K562 (cell line): ENCODE data around the gene ARMC8. TPM values are rescaled to one million over a fixed set of nuclear protein-coding genes. Genes with fewer than 3 reads are reported as not detected.
A peak's percentile ranks its signal among the peaks of the same experiment; 100 is the strongest.

Experiments used
- ATAC-seq: fragments of 200-7000 bp; cut with Tn5 transposase; 3 replicates; pipeline ENCODE4 v1.9.1; 2020; ENCODE audit warnings: moderate library complexity
- BruUV-seq: library from RNA; stranded (reverse); fragments of 400-500 nt; replicated peaks from 2 replicates; lab custom pipeline; 2021; lab: Mats Ljungman, UMichigan
- CTCF ChIA-PET: fragments of 300-600 bp; formaldehyde crosslinking; extraction: SDS; loops from one replicate; lab custom pipeline; 2021; ENCODE audit warnings: low intra/inter-chr PET ratio; lab: Yijun Ruan, JAX
- POLR2A ChIA-PET: fragments of 300-600, 350-650 bp; sonication (Branson Sonifier 250); formaldehyde crosslinking; extraction: SDS; loops from one replicate; lab custom pipeline; 2021; ENCODE audit warnings: antibody characterized with exemption, inconsistent platforms; lab: Yijun Ruan, JAX
- DNase-seq, 4 experiments: peaks; one replicate each; pipeline versions ENCODE4 v3.0.0 to v3.0.0-alpha.2; 2011 to 2018; ENCODE audit warnings: low spot score in 3 of 4, mixed read lengths in 3 of 4; ENCODE audit errors: extremely low read depth in 1 of 4
- FAIRE-seq: peaks from 2 replicates; lab custom pipeline; 2011; peaks lifted over from hg19 to GRCh38; lab: Jason Lieb, UNC
- H2AFZ ChIP-seq: 2 replicates; pipeline ENCODE4 v1.6.0; 2011; ENCODE audit warnings: low read depth, low read length, control low read depth, inconsistent platforms
- H3K27ac ChIP-seq: fragments of 200-600 bp; 3 replicates; pipeline ENCODE4 v1.8.0; 2011; ENCODE audit warnings: low read depth, mild to moderate bottlenecking, control low read depth, inconsistent platforms, low read length, moderate library complexity, mixed read lengths; ENCODE audit errors: extremely low read depth
- H3K27me3 ChIP-seq, 2 experiments: fragments of 300-600 bp in 1 of 2; 2 replicates in 1 of 2; 3 replicates in 1 of 2; pipeline versions ENCODE4 v1.6.0 to v1.8.0; 2011; ENCODE audit warnings: inconsistent platforms in 2 of 2, low read length in 2 of 2, mild to moderate bottlenecking in 1 of 2, mixed read lengths in 1 of 2, moderate library complexity in 1 of 2; ENCODE audit not compliant: control insufficient read depth in 2 of 2, insufficient read depth in 2 of 2
- H3K36me3 ChIP-seq: fragments of 300-600 bp; 3 replicates; pipeline ENCODE4 v1.8.0; 2011; ENCODE audit warnings: mild to moderate bottlenecking, low read length, inconsistent platforms; ENCODE audit not compliant: control insufficient read depth, insufficient read depth
- H3K4me1 ChIP-seq, 2 experiments: fragments of 200-600 bp in 1 of 2; replicated peaks in 1 of 2; 2 replicates in 1 of 2; 3 replicates in 1 of 2; pipeline versions ENCODE4 v1.5.1 to v1.8.0; 2011; ENCODE audit warnings: inconsistent platforms in 2 of 2, low read length in 2 of 2, mild to moderate bottlenecking in 1 of 2, mixed read lengths in 1 of 2, moderate library complexity in 1 of 2; ENCODE audit not compliant: control insufficient read depth in 2 of 2, insufficient read depth in 2 of 2
- H3K4me2 ChIP-seq: 2 replicates; pipeline ENCODE4 v1.6.1; 2011; ENCODE audit warnings: low read length, control low read depth, inconsistent platforms, mixed read lengths; ENCODE audit not compliant: insufficient read depth
- H3K4me3 ChIP-seq: fragments of 200-600 bp; sonication (generic), shearing (Covaris generic); 2 replicates; pipeline ENCODE4 v1.5.1; 2016; ENCODE audit warnings: control low read depth, inconsistent platforms
- H3K79me2 ChIP-seq: fragments of 200-600 bp; 3 replicates; pipeline ENCODE4 v1.8.0; 2011; ENCODE audit warnings: low read length, inconsistent platforms; ENCODE audit not compliant: control insufficient read depth, insufficient read depth
- H3K9ac ChIP-seq, 2 experiments: 2 replicates each; pipeline versions ENCODE4 v1.6.0 to v1.6.1; 2011; ENCODE audit warnings: low read depth in 2 of 2, low read length in 2 of 2, control low read depth in 1 of 2, inconsistent platforms in 1 of 2, mild to moderate bottlenecking in 1 of 2, mixed read lengths in 1 of 2; ENCODE audit not compliant: insufficient read depth in 1 of 2
- H3K9me1 ChIP-seq: one replicate; pipeline ENCODE4 v1.6.0; 2011; ENCODE audit warnings: inconsistent platforms, mild to moderate bottlenecking, low read length, moderate library complexity; ENCODE audit not compliant: control insufficient read depth, insufficient read depth
- H3K9me3 ChIP-seq: replicated peaks from 2 replicates; pipeline ENCODE4 v1.5.1; 2011; ENCODE audit warnings: low read depth, low read length, inconsistent platforms; ENCODE audit not compliant: control insufficient read depth, insufficient read depth
- H4K20me1 ChIP-seq: replicated peaks from 2 replicates; pipeline ENCODE4 v1.6.1; 2011; ENCODE audit warnings: low read length, inconsistent platforms, mixed read lengths; ENCODE audit not compliant: control insufficient read depth, insufficient read depth
- FOXA3 ChIP-seq, 2 experiments: fragments of 450-650 bp in 1 of 2; sonication (generic) in 1 of 2; formaldehyde crosslinking; IDR thresholded peaks in 1 of 2; conservative IDR thresholded peaks in 1 of 2; 2 replicates each; pipeline versions ENCODE4 v1.4.0 to v1.8.0; 2020 to 2022; ENCODE audit warnings: mild to moderate bottlenecking in 2 of 2, missing genetic modification reagents in 1 of 2
- SMC3 ChIP-seq: conservative IDR thresholded peaks from 2 replicates; pipeline ENCODE4 v1.6.1; 2011; ENCODE audit warnings: low read depth, low read length, improper control_type of control experiment; ENCODE audit not compliant: insufficient read depth
- ZNF41 ChIP-seq: fragments of 250-450 bp; sonication (Bioruptor Pico); conservative IDR thresholded peaks from 2 replicates; pipeline ENCODE4 v1.4.0; 2020; ENCODE audit warnings: mild to moderate bottlenecking
- WGBS: fragments of 100-300 bp; shearing (Covaris generic); methylation state at CpG from one replicate; pipeline ENCODE4 v1.1.6; 2016; ENCODE audit warnings: low coverage, mixed read lengths; ENCODE audit not compliant: insufficient coverage; ENCODE audit errors: missing lambda C conversion rate; 5-methylcytosine and 5-hydroxymethylcytosine counted together
- in situ Hi-C: fragments of 300-500 bp; cut with MboI; formaldehyde crosslinking; loops from 4 replicates; pipeline ENCODE4 v1.15.0; 2018; ENCODE audit warnings: inconsistent platforms, mixed read lengths
- intact Hi-C: fragments of 100-400 bp; cut with micrococcal nuclease; formaldehyde crosslinking; loops from 2 replicates; pipeline ENCODE4 v1.14.2; 2022
- polyA plus RNA-seq, 8 experiments: library from polyadenylated mRNA; depleted of rRNA in 4 of 8; stranded (reverse) in 5 of 8; unstranded in 3 of 8; fragments of >200 nt; fragmentation: Nextera tagmentation in 2 of 8; fragmentation: Illumina TruSeq in 1 of 8; extraction: Ambion mirVana in 2 of 8; extraction: Trizol in 1 of 8; gene quantifications; 2 replicates each; pipeline versions ENCODE4 v1.2.1 to v1.2.3, GENCODE V29; 2011 to 2014; ENCODE audit warnings: inconsistent platforms in 1 of 8, missing spikeins in 1 of 8
- total RNA-seq, 7 experiments: library from RNA; depleted of rRNA in 6 of 7; stranded (reverse); fragments of >200 nt in 6 of 7; fragmentation: Illumina TruSeq in 2 of 7; extraction: Trizol in 2 of 7; gene quantifications; 2 replicates each; pipeline versions ENCODE4 v1.2.1 to v1.2.3, GENCODE V29; 2011 to 2021; ENCODE audit warnings: low replicate concordance in 1 of 7
- TF ChIP-seq, protein P1 (sequence below), 3 experiments: IDR thresholded peaks in 2 of 3; conservative IDR thresholded peaks in 1 of 3; 2 replicates each; pipeline ENCODE4 v1.5.1; 2011 to 2012; ENCODE audit warnings: low read length in 3 of 3, mild to moderate bottlenecking in 3 of 3, control low read depth in 2 of 3, improper control_type of control experiment in 1 of 3, inconsistent platforms in 1 of 3, low read depth in 1 of 3, mixed read lengths in 1 of 3, moderate library complexity in 1 of 3; ENCODE audit not compliant: insufficient read depth in 2 of 3
- TF ChIP-seq, protein P2 (sequence below): sonication (generic); formaldehyde crosslinking; IDR thresholded peaks from 2 replicates; pipeline ENCODE4 v1.8.1; 2023; ENCODE audit warnings: mild to moderate bottlenecking, missing genetic modification reagents
- TF ChIP-seq, protein P3 (sequence below): fragments of 450-650 bp; formaldehyde crosslinking; IDR thresholded peaks from 2 replicates; pipeline ENCODE4 v1.4.0; 2020; ENCODE audit warnings: mild to moderate bottlenecking, moderate library complexity

ARMC8 gene
- total and polyA plus RNA-seq, 9 of the 15 experiments (the other 6 are each of a cell fraction or from before 2014, with no cell fraction given), result 22.4 to 76.1 (median 37.3) TPM

DNA sequence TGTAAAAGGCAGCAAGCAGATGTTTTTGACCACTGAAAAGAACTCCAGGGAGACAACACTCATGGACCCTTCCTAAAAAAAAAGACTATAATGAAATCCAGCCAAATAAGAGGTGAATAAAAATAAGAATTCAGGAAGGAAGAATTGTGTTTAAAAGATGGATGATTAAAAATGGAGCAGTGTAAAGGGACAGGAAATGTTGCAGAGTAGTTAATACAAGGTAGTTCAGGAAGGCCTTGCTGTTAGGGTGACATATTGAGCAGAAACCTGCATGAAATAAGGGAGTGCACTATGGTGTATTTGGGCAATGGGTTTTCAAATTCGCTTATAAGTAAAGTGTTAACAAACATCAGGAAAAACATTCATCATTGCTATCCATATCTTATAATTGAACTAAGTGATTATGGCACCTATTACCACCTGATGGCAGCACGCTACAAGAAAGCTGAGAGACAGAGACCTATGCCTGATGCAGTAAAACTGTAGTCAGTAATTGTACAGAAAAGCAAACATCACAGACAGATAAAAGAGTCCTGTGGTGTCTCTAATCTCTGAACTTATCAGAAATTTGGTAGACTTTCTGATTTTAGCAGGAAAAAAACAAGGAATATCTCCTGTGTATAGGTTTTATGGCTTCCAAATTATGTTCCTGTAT, 6.6 kb upstream of the ARMC8 start:
- ATAC-seq (peak; percentile 92), DNase-seq (peak in 2 of 4 experiments; percentile 28 to 56), FAIRE-seq (peak; percentile 67)
- WGBS, result 0% methylated on average over 2 of the region's 2 CpGs
- ChIA-PET POLR2A (interaction anchor here (0.6 kb wide), 1 partner anchor 463 kb away, joined by 3 read pairs; no protein-coding TSS in a partner anchor), CTCF (interaction anchor here (0.6 to 1.5 kb wide), 3 partner anchors 90 to 735 kb away, joined by 3 to 4 read pairs (median 4); no protein-coding TSS in a partner anchor)
- Histone ChIP-seq H4K20me1 (no peaks in the 10 kb centered on the region), H3K9ac (no peak overlapping the region), H3K27me3 (no peaks in the 10 kb centered on the region), H3K9me1 (no peaks in the 10 kb centered on the region), H3K4me1 (no peaks in the 10 kb centered on the region; a peak in 1 of 5 replicates), H3K36me3 (no peaks in the 10 kb centered on the region), H3K4me2 (no peak overlapping the region), H2AFZ (no peak overlapping the region), H3K9me3 (no peaks in the 10 kb centered on the region), H3K27ac (no peak overlapping the region), H3K79me2 (no peaks in the 10 kb centered on the region), H3K4me3 (no peak overlapping the region)
- intact Hi-C loops (loop anchor here (1.0 to 10.0 kb wide), 5 partner anchors 92 to 734 kb away; partner anchors contain the start of genes MRAS and NME9), in situ Hi-C loops (no loop called here)
- no TSS peak for BruUV-seq
- TF ChIP-seq, protein P1, sequence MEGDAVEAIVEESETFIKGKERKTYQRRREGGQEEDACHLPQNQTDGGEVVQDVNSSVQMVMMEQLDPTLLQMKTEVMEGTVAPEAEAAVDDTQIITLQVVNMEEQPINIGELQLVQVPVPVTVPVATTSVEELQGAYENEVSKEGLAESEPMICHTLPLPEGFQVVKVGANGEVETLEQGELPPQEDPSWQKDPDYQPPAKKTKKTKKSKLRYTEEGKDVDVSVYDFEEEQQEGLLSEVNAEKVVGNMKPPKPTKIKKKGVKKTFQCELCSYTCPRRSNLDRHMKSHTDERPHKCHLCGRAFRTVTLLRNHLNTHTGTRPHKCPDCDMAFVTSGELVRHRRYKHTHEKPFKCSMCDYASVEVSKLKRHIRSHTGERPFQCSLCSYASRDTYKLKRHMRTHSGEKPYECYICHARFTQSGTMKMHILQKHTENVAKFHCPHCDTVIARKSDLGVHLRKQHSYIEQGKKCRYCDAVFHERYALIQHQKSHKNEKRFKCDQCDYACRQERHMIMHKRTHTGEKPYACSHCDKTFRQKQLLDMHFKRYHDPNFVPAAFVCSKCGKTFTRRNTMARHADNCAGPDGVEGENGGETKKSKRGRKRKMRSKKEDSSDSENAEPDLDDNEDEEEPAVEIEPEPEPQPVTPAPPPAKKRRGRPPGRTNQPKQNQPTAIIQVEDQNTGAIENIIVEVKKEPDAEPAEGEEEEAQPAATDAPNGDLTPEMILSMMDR (IDR thresholded peaks at IDR 0.05 in 2 of 3, conservative IDR thresholded peaks at IDR 0.05 in 1 of 3; ENCODE audit: insufficient read depth in 2 of 3, low read depth in 1 of 3, low read length in 3 of 3), result peak; percentile 52 to 80 (median 55)
- TF ChIP-seq SMC3 (peak; percentile 47; the same call in 1 of the 2 replicates), ZNF41 (no peak), FOXA3 (CRISPR knock-in tag; conservative IDR thresholded peaks at IDR 0.05 in 1 of 2, IDR thresholded peaks at IDR 0.05 in 1 of 2) (peak in 1 of 2 experiments; percentile 55; a peak in 1 of 4 replicates)
- TF ChIP-seq, protein P2, sequence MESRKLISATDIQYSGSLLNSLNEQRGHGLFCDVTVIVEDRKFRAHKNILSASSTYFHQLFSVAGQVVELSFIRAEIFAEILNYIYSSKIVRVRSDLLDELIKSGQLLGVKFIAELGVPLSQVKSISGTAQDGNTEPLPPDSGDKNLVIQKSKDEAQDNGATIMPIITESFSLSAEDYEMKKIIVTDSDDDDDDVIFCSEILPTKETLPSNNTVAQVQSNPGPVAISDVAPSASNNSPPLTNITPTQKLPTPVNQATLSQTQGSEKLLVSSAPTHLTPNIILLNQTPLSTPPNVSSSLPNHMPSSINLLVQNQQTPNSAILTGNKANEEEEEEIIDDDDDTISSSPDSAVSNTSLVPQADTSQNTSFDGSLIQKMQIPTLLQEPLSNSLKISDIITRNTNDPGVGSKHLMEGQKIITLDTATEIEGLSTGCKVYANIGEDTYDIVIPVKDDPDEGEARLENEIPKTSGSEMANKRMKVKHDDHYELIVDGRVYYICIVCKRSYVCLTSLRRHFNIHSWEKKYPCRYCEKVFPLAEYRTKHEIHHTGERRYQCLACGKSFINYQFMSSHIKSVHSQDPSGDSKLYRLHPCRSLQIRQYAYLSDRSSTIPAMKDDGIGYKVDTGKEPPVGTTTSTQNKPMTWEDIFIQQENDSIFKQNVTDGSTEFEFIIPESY (CRISPR knock-in tag), result no peak
- TF ChIP-seq, protein P3, sequence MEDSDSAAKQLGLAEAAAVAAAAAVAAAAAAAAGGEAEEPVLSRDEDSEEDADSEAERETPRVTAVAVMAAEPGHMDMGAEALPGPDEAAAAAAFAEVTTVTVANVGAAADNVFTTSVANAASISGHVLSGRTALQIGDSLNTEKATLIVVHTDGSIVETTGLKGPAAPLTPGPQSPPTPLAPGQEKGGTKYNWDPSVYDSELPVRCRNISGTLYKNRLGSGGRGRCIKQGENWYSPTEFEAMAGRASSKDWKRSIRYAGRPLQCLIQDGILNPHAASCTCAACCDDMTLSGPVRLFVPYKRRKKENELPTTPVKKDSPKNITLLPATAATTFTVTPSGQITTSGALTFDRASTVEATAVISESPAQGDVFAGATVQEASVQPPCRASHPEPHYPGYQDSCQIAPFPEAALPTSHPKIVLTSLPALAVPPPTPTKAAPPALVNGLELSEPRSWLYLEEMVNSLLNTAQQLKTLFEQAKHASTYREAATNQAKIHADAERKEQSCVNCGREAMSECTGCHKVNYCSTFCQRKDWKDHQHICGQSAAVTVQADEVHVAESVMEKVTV (CRISPR knock-in tag), result peak; percentile 53
